Colonic mucosa (tissue), 4 donors: Measurements from ENCODE around the gene CACNG4. TPM values are rescaled to one million over a fixed set of nuclear protein-coding genes. Genes with fewer than 3 reads are reported as not detected.

Source experiments
- DNase-seq: peaks from one replicate; pipeline ENCODE4 v3.0.0-alpha.2; 2020
- H3K27ac ChIP-seq: fragments of 200-600 bp; one replicate; pipeline ENCODE4 v1.8.0; 2021
- H3K27me3 ChIP-seq: fragments of 200-600 bp; one replicate; pipeline ENCODE4 v1.8.0; 2021
- H3K36me3 ChIP-seq: fragments of 200-600 bp; one replicate; pipeline ENCODE4 v1.8.0; 2021
- H3K4me1 ChIP-seq: fragments of 200-600 bp; one replicate; pipeline ENCODE4 v1.8.0; 2021; ENCODE audit warnings: mild to moderate bottlenecking
- H3K4me3 ChIP-seq: fragments of 200-600 bp; one replicate; pipeline ENCODE4 v1.8.0; 2021
- H3K9ac ChIP-seq, 2 donors: one replicate each; pipeline ENCODE4 v1.7.0; 2013; ENCODE audit warnings: control low read depth in 2 of 2, low read depth in 2 of 2, low read length in 2 of 2
- H3K9me3 ChIP-seq: fragments of 200-600 bp; one replicate; pipeline ENCODE4 v1.8.0; 2021
- intact Hi-C: fragments of 100-400 bp; cut with DNase I; formaldehyde crosslinking; loops from one replicate; pipeline ENCODE4 v1.14.1; 2022
- total RNA-seq, 2 donors: library from RNA; stranded (reverse); fragmentation: NEBNext Ultra II Directional in 1 of 2; extraction: Animal tissue kit (Norgen Biotek cat#: 25700) in 1 of 2; gene quantifications; one replicate each; pipeline ENCODE4 v1.2.1, GENCODE V29; 2021
- TF ChIP-seq, protein P1 (sequence below): fragments of 200-600 bp; IDR thresholded peaks from one replicate; pipeline ENCODE4 v1.8.0; 2022; ENCODE audit warnings: antibody characterized with exemption, mild to moderate bottlenecking
- donor health status: healthy.
- donor health status: DM: no; HTN: no; CAD: no.
- donor health status: DM: no; HTN: no; CAD: no.

The CACNG4 gene
- total RNA-seq, 2 donors from 2014 or later, result 0.20 to 0.35 TPM

DNA sequence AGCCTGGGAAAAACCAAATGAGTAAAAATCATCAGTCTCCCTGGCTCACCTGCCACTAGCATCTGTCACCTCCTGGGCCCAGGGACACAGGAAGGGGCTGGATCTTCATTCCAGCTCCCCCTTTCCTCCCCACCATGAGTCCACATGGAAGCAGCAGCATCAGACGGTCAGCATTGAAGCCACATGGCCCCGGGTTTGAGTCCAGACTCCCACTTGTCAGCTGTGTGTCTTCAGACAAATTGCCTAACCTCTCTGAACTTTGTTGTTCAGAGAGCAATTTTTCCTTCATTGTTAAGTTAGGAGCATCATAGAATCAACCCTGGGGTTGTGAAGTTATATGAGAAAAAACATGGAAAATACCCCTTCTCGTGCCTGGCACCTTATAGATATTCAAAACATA, 10.7 kb downstream of the CACNG4 start:
- Histone ChIP-seq H3K36me3 (no peaks in the 10 kb centered on the region), H3K4me3 (no peak overlapping the region), H3K9me3 (no peaks in the 10 kb centered on the region), H3K27ac (no peak overlapping the region), H3K9ac (no peak overlapping the region), H3K27me3 (no peaks in the 10 kb centered on the region), H3K4me1 (no peaks in the 10 kb centered on the region)
- intact Hi-C loops, result no loop called here
- no peak for DNase-seq
- TF ChIP-seq, protein P1, sequence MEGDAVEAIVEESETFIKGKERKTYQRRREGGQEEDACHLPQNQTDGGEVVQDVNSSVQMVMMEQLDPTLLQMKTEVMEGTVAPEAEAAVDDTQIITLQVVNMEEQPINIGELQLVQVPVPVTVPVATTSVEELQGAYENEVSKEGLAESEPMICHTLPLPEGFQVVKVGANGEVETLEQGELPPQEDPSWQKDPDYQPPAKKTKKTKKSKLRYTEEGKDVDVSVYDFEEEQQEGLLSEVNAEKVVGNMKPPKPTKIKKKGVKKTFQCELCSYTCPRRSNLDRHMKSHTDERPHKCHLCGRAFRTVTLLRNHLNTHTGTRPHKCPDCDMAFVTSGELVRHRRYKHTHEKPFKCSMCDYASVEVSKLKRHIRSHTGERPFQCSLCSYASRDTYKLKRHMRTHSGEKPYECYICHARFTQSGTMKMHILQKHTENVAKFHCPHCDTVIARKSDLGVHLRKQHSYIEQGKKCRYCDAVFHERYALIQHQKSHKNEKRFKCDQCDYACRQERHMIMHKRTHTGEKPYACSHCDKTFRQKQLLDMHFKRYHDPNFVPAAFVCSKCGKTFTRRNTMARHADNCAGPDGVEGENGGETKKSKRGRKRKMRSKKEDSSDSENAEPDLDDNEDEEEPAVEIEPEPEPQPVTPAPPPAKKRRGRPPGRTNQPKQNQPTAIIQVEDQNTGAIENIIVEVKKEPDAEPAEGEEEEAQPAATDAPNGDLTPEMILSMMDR, result no peak

DNA sequence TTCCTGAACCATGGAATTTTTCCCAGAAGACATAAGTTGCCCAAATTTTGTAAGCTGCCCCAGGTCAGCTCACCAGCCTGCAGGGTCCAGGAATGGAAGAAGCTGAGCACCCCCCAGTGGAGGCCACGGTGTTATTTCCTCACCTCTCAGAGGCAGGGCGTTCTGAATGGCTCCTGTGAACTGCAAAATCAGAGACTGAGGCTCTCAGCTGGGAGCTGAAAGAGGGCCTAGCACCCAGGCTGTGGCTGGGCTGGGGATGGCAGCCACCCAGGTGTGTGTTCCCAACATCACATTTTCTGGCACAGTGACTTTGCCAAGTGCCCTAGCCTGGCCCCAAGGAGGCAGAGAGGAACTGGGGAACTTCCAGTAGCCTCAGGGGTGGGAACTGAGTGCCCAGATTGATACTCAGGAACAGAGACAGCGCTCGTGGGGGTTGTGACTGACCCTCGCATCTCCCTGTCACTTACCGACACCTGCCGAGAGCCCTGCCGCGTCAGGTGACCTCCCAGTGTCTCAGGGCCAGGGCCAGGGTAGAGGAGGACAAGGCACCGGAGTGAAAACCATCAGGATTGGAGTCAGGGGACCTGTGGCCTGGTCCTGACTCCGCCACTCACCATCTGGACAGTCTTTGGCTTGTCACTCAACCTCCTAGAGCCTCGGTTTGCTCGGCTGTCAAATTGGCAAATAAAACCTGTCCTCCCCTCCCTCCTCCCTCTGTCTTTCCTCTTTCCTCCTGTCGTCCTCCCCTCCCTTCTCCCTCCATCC, 11.3 kb downstream of the CACNG4 start:
- Histone ChIP-seq H3K4me3 (no peak overlapping the region), H3K9ac (no peak overlapping the region), H3K36me3 (no peaks in the 10 kb centered on the region), H3K9me3 (no peaks in the 10 kb centered on the region), H3K27me3 (no peaks in the 10 kb centered on the region), H3K27ac (no peak overlapping the region), H3K4me1 (no peaks in the 10 kb centered on the region)
- intact Hi-C loops, result no loop called here
- TF ChIP-seq, protein P1, result no peak
- DNase-seq, result no peak

DNA sequence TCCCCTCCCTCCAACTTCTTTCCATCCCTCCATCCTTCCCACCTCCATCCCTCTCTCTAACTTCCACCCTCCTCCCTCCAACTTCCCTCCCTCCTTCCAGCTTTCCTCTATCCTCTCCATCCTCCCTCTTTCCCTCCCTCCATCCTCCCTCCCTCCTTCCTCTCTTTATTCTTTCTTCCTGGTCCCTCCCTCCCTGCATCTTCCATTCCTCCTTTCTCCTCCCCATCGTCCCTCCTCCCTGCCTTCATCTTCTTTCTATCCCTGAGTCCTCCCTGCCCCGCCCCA, 11.8 kb downstream of the CACNG4 start:
- no peak overlapping the region for H3K4me3 ChIP-seq
- no peaks in the 10 kb centered on the region for H3K4me1 ChIP-seq
- TF ChIP-seq, protein P1, result no peak
- H3K9me3 ChIP-seq, result no peaks in the 10 kb centered on the region
- intact Hi-C loops, result no loop called here
- no peaks in the 10 kb centered on the region for H3K36me3 ChIP-seq
- H3K27me3 ChIP-seq, result no peaks in the 10 kb centered on the region
- H3K27ac ChIP-seq, result no peak overlapping the region
- no peak overlapping the region for H3K9ac ChIP-seq
- DNase-seq, result no peak

DNA sequence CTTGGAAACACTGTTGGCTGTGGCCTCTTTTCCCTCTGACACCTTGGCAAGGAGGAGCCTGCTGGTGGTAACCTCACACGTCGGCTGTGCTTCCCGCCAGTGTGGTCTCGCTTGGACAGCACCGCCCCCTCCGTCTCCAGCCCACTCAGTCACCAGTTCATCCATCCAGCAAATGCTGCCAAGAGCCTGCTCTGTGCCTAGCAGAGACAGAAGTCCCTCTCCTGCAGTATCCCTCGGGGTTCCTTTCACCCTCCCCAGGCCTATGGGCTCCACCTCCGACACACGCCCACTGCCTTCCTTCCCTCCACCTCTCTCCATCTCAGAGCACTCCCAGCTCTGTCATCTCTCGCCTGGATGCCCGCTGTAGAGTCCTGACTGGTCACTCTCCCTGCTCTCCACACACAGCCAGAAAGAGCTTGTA, 12.3 kb downstream of the CACNG4 start:
- no peak overlapping the region for H3K27ac ChIP-seq
- H3K4me3 ChIP-seq, result no peak overlapping the region
- no peaks in the 10 kb centered on the region for H3K4me1 ChIP-seq
- no peaks in the 10 kb centered on the region for H3K27me3 ChIP-seq
- H3K9ac ChIP-seq, result no peak overlapping the region
- no peaks in the 10 kb centered on the region for H3K36me3 ChIP-seq
- intact Hi-C loops, result no loop called here
- no peaks in the 10 kb centered on the region for H3K9me3 ChIP-seq
- no peak for DNase-seq
- TF ChIP-seq, protein P1, result no peak

DNA sequence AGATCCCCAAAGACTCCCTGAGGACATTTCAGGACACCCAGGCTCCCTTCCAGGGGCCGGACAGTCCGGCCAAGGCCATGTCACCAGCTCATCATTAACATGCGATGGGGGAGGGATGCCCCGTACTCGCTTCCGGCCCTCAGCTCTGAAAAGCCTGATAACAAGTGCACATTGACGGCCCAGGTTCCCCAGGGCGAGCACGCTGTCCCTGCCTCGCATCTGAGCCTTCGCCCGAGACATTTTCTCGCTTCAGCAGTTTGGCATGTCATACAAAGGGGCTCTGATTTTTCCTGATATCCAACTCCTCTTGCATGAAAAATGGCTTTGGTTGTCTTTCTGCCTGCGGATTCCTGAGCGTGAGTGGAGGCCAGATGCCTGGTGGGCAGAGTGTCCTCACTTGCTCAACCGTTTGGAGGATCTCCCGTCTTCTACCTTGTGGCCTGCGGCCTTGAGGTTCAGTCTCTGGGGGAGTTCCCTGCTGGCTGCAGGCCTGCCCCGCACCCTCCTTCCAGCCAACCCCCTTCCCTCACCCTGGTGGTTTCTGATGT, 14.1 kb downstream of the CACNG4 start:
- Histone ChIP-seq H3K36me3 (no peaks in the 10 kb centered on the region), H3K4me1 (no peaks in the 10 kb centered on the region), H3K9me3 (no peaks in the 10 kb centered on the region), H3K9ac (no peak overlapping the region), H3K4me3 (no peak overlapping the region), H3K27ac (no peak overlapping the region), H3K27me3 (no peaks in the 10 kb centered on the region)
- intact Hi-C loops, result no loop called here
- TF ChIP-seq, protein P1, result no peak
- DNase-seq, result no peak
